ENCODE measurements around the gene RNF149. TPM values are rescaled to one million over a fixed set of nuclear protein-coding genes. Genes with fewer than 3 reads are reported as not detected.

RNF149 gene
- total RNA-seq, 3 donors from 2014 or later (not counting 1 experiment from before 2014, with no cell fraction given), result 133 to 151 (median 149) TPM

DNA sequence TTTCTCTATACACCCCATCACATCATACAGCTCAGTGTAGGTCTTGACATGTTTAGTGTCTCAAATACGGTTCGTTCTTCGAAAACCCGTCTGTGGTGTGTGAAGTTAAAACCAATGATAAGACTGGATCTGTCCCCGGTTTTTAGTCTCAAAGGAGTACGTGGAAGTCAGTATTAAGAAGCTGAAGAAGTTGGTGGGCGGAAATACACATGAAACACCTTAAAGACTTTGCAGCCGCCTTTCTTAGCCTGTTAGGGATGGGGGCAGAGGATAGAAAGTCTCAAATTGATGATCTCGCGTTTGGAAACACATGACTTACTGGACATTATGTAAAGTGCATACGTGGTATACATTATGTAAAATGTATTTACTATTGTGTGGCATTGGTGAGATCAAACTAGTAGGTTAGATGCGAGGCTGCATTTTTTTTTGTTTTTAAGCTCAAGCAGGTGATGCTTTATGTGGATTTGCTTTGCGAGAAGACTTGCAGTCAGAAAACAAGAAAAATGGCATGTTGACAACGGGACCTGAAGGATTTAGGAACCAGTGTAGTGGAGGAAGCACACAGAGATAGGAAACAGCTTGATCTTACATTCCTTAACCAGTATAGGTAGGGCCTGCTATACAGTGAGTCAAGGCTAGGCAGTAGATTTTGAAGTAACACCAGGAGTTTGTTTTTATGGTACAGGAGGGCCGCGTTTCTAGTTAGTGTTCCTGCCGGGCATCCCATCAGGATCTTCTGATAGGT lies 54.6 kb downstream of the RNF149 start:
- Histone ChIP-seq H3K27ac (ENCODE audit: low read length) (peak overlapping the region; percentile 96), H3K4me3 (ENCODE audit: low read length) (peak overlapping the region; percentile 84), H3K36me3 (ENCODE audit: control insufficient read depth, insufficient read depth, low read length) (peaks cover 15% of the 10 kb centered on the region), H3K4me1 (ENCODE audit: control insufficient read depth, insufficient read depth, low read length) (peaks cover 35% of the 10 kb centered on the region), H3K27me3 (ENCODE audit: control insufficient read depth, insufficient read depth, low read length) (no peaks in the 10 kb centered on the region), H3K9me3 (ENCODE audit: control insufficient read depth, insufficient read depth, low read length) (no peaks in the 10 kb centered on the region)
- intact Hi-C loops (cut with micrococcal nuclease), result loop anchor here (1.0 to 2.0 kb wide), 2 partner anchors 53 to 251 kb away; partner anchors contain the start of gene RPL31
- no peaks in the 10 kb centered on the region for H3K27me3 Mint-ChIP-seq (ENCODE audit: low read depth in 2 of 2)
- DNase-seq, result peak in 1 of 2 donors; percentile 51
- no peaks in the 10 kb centered on the region for H3K36me3 Mint-ChIP-seq
- WGBS (ENCODE audit: insufficient coverage), result 24% methylated on average over 17 of the region's 17 CpGs
- TF ChIP-seq, protein P1, sequence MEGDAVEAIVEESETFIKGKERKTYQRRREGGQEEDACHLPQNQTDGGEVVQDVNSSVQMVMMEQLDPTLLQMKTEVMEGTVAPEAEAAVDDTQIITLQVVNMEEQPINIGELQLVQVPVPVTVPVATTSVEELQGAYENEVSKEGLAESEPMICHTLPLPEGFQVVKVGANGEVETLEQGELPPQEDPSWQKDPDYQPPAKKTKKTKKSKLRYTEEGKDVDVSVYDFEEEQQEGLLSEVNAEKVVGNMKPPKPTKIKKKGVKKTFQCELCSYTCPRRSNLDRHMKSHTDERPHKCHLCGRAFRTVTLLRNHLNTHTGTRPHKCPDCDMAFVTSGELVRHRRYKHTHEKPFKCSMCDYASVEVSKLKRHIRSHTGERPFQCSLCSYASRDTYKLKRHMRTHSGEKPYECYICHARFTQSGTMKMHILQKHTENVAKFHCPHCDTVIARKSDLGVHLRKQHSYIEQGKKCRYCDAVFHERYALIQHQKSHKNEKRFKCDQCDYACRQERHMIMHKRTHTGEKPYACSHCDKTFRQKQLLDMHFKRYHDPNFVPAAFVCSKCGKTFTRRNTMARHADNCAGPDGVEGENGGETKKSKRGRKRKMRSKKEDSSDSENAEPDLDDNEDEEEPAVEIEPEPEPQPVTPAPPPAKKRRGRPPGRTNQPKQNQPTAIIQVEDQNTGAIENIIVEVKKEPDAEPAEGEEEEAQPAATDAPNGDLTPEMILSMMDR (IDR thresholded peaks at IDR 0.05), result no peak
- peaks cover 44 to 45% of the 10 kb centered on the region in 2 donors for H3K4me1 Mint-ChIP-seq
- H3K4me3 Mint-ChIP-seq, result peak overlapping the region; percentile 98
- no peaks in the 10 kb centered on the region for H3K9me3 Mint-ChIP-seq
- no peak for ATAC-seq
- H3K27ac Mint-ChIP-seq, result peak overlapping the region; percentile 93 to 94

DNA sequence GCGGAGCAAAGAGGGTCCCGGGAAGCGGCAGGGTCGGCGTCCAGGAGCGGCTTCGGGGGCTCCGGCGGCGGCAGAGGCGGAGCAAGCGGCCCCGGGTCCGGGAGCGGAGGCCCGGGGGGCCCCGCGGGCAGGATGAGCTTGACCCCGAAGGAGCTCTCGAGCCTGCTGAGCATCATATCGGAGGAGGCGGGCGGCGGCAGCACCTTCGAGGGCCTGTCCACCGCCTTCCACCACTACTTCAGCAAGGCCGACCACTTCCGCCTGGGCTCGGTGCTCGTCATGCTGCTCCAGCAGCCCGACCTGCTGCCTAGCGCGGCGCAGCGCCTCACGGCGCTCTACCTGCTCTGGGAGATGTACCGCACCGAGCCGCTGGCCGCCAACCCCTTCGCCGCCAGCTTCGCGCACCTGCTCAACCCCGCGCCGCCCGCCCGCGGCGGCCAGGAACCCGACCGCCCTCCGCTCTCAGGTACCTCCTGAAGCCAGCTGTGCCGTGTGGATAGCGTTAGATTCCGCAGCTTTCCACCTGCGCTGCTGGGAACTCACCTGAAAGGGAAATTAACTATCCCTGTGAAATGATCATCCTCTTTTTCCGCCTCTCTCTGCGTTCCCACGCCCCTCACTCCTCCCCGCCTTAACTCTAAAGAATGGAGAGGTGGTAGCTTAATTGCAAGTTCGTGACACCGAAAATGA lies 55.3 kb downstream of the RNF149 start:
- WGBS (ENCODE audit: insufficient coverage), result under 1% methylated on average over 59 of the region's 65 CpGs
- peak; percentile 75 to 90 for DNase-seq
- Histone ChIP-seq H3K36me3 (ENCODE audit: control insufficient read depth, insufficient read depth, low read length) (peaks cover 10% of the 10 kb centered on the region), H3K9me3 (ENCODE audit: control insufficient read depth, insufficient read depth, low read length) (no peaks in the 10 kb centered on the region), H3K4me1 (ENCODE audit: control insufficient read depth, insufficient read depth, low read length) (peaks cover 35% of the 10 kb centered on the region), H3K4me3 (ENCODE audit: low read length) (peak overlapping the region; percentile 84), H3K27ac (ENCODE audit: low read length) (peak overlapping the region; percentile 96), H3K27me3 (ENCODE audit: control insufficient read depth, insufficient read depth, low read length) (no peaks in the 10 kb centered on the region)
- intact Hi-C loops (cut with micrococcal nuclease), result loop anchor here (1.0 to 2.0 kb wide), 2 partner anchors 54 to 250 kb away; partner anchors contain the start of gene RPL31
- H3K27me3 Mint-ChIP-seq (ENCODE audit: low read depth in 2 of 2), result no peaks in the 10 kb centered on the region
- H3K36me3 Mint-ChIP-seq, result no peaks in the 10 kb centered on the region
- ATAC-seq, result peak; percentile 69 to 84 (median 73)
- TF ChIP-seq, protein P1 (IDR thresholded peaks at IDR 0.05), result no peak
- H3K4me3 Mint-ChIP-seq, result peak overlapping the region; percentile 98
- H3K4me1 Mint-ChIP-seq, result peaks cover 41 to 44% of the 10 kb centered on the region in 2 donors
- no peaks in the 10 kb centered on the region for H3K9me3 Mint-ChIP-seq
- H3K27ac Mint-ChIP-seq, result peak overlapping the region; percentile 93 to 94

DNA sequence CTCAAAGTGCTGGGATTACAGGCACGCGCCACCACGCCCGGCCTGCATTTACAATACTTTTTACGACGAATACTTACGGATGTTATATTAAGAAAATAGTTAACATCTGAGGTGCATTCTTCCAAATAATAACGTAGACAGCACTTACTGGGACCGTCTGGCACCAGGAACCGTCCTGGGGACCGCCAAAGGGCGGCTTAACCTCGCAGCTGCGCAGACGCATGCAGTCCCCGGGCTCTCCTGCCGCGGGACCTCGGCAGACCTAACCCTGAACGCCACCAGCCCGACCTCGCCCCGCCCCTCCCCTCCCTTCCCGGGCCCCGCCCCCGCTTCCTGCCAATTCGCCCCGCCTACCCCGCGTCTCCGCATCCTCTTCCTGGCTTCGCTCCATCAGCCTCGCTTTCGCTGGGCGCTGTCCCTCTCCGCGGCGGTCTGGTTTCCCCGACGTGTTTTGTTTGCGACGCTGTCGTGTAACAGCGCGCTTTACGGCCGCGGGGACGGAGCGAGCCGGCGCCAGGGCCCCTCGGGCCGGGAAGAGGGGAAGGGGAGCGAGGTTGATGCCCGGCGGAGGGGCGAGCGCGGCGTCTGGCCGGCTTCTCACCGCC lies 56.0 kb downstream of the RNF149 start, which contains the start of gene CNOT11:
Gene CNOT11, plus strand, starts transcription at position 479 of the 605 bp plus-strand sequence. Its CDS starts 79 bp downstream, at position 558.
- Histone ChIP-seq H3K36me3 (ENCODE audit: control insufficient read depth, insufficient read depth, low read length) (peaks cover 6% of the 10 kb centered on the region), H3K4me3 (ENCODE audit: low read length) (peak within 1 kb of the TSS; percentile 84), H3K9me3 (ENCODE audit: control insufficient read depth, insufficient read depth, low read length) (no peaks in the 10 kb centered on the region), H3K27me3 (ENCODE audit: control insufficient read depth, insufficient read depth, low read length) (no peaks in the 10 kb centered on the region), H3K4me1 (ENCODE audit: control insufficient read depth, insufficient read depth, low read length) (peaks cover 35% of the 10 kb centered on the region), H3K27ac (ENCODE audit: low read length) (peak within 1 kb of the TSS; percentile 96)
- H3K4me1 Mint-ChIP-seq, result peaks cover 41 to 44% of the 10 kb centered on the region in 2 donors
- ATAC-seq (peak; percentile 79 to 93 (median 85)), DNase-seq (peak; percentile 96 to 100)
- peak within 1 kb of the TSS; percentile 93 to 94 for H3K27ac Mint-ChIP-seq
- no peaks in the 10 kb centered on the region for H3K36me3 Mint-ChIP-seq
- no peaks in the 10 kb centered on the region for H3K9me3 Mint-ChIP-seq
- TF ChIP-seq, protein P1 (IDR thresholded peaks at IDR 0.05), result no peak
- under 1% methylated on average over 62 of the region's 63 CpGs for WGBS (ENCODE audit: insufficient coverage)
- intact Hi-C loops (cut with micrococcal nuclease), result loop anchor here (1.0 to 2.0 kb wide), 2 partner anchors 55 to 250 kb away; partner anchors contain the start of gene RPL31
- H3K27me3 Mint-ChIP-seq (ENCODE audit: low read depth in 2 of 2), result no peaks in the 10 kb centered on the region
- peak within 1 kb of the TSS; percentile 98 for H3K4me3 Mint-ChIP-seq

Data from natural killer cell (primary cell).